ENCODE measurements around the gene IRX5. TPM values are rescaled to one million over a fixed set of nuclear protein-coding genes. Genes with fewer than 3 reads are reported as not detected.

Gene IRX5
- 0.12 TPM in 1 of 2 replicates, not detected in the other for total RNA-seq

DNA sequence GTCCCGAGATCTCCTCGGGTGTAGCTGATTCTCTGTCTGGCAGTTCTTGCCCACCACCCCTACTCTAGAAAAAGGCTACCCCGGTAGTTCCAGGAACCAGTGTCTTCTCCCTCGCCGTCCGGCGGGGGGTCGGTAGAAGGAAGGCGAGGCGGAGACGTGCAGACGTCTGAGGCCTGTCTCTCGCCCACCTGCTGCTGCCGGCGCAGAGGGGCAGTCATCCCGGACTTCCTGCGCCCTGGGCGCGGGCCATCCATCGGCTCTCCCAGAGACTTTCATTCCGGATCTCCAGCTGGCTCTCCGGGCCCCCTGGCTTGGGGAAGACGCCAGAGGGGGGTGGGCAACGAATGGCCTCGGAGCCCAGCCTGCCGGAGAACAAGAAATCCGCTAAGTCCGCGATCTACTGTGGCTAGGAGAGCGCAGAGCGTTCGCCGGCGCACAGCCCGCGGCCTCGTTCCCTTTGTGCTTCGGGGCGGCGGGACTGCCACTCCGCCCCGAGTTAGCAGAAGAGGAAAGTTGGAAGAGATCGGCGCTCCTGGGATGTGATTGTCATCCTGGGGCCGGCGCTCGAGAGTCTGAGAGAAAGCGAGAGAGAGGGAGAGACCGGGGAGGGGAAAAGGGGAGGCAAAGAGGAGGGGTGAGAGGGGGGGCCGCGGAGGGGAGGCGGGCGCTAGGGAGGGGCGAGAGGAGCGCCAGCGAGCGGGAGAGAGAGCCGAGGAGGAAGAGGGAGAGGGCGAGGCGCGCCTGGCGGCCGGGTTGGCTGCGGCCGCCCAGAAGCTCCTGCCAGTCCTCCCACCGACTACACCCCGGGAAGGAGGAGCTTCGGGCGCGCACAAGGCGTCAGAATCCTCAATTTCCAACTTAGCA, at the start of gene IRX5:
TSS of gene IRX5 (plus strand) at position 861 of the 864 bp plus-strand sequence. CDS start 334 bp downstream, outside the sequence.
- peak within 1 kb of the TSS; percentile 91 for H3K27ac Mint-ChIP-seq
- intact Hi-C loops (cut with micrococcal nuclease), result loop anchor here (2.0 to 10.0 kb wide), 2 partner anchors 495 to 643 kb away; partner anchors contain the start of gene IRX3
- peaks cover 70% of the 10 kb centered on the region for H3K27me3 Mint-ChIP-seq
- H3K4me3 Mint-ChIP-seq, result peak within 1 kb of the TSS; percentile 87
- peak; percentile 80 for DNase-seq
- H3K4me1 Mint-ChIP-seq, result peaks cover 31% of the 10 kb centered on the region
- H3K9me3 Mint-ChIP-seq, result peaks cover 9% of the 10 kb centered on the region
- H3K36me3 Mint-ChIP-seq (ENCODE audit: low read depth), result peaks cover 19% of the 10 kb centered on the region

DNA sequence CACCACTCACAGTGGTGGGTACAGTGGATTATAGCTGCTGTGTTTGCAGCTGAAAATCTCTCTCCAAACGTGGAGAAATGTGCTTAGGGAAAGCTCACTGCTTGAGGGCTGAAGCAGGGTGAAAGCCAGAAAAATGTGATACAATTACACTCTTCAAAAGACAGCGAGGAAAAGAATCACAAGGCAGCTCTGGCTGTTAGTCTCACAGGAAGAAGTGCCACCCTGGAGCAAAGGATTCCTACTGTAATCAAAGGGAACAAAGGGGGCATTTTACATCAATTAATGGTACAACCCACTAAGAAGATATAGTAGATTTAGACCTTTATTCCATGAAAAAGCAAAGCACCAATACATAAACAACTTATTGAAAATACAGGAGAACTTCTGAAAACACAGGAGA, 48.1 kb upstream of the IRX5 start:
- H3K9me3 Mint-ChIP-seq, result no peaks in the 10 kb centered on the region
- no peaks in the 10 kb centered on the region for H3K4me1 Mint-ChIP-seq
- no peak overlapping the region for H3K27ac Mint-ChIP-seq
- H3K36me3 Mint-ChIP-seq (ENCODE audit: low read depth), result no peaks in the 10 kb centered on the region
- no peak overlapping the region for H3K4me3 Mint-ChIP-seq
- DNase-seq, result no peak
- intact Hi-C loops (cut with micrococcal nuclease), result no loop called here
- H3K27me3 Mint-ChIP-seq, result no peaks in the 10 kb centered on the region

DNA sequence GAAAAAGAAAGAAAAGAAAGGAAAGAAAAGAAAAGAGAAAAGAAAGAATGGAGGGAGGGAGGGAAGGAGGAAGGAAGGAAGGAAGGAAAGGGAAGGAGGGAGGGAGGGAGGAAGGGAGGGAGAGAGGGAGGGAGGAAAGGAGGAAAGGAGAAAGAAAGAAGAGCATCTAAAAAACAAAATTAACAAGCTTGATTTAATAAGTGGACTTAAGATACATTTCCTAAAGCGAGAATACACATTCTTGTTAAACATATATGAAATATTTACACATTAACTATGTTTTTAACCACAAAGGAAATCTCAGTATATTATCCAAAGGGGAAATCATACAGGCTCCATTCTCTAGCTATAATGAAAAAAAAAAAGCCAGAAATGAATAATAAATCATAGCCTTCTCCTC, 47.3 kb upstream of the IRX5 start:
- no peak for DNase-seq
- Mint-ChIP-seq H3K4me1 (no peaks in the 10 kb centered on the region), H3K27ac (no peak overlapping the region), H3K36me3 (ENCODE audit: low read depth) (no peaks in the 10 kb centered on the region), H3K27me3 (no peaks in the 10 kb centered on the region), H3K9me3 (no peaks in the 10 kb centered on the region), H3K4me3 (no peak overlapping the region)
- intact Hi-C loops (cut with micrococcal nuclease), result no loop called here

DNA sequence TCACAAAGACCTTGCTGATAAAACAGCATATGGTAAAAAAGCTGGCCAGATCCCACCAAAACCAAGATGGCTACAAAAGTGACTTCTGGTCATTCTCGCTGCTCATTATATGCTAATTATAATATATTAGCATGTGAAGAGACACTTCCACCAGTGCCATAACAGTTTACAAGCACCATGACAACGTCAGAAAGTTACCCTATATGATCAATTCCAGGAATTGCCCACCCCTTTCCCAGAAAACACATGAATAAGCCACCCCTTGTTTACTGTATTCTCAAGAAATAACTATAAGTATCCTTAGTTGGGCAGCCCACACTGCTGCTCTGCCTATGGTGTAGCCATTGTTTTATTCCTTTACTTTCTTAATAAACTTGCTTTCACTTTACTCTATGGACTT, 44.6 kb upstream of the IRX5 start:
- intact Hi-C loops (cut with micrococcal nuclease), result no loop called here
- Mint-ChIP-seq H3K4me1 (no peaks in the 10 kb centered on the region), H3K9me3 (no peaks in the 10 kb centered on the region), H3K4me3 (no peak overlapping the region), H3K36me3 (ENCODE audit: low read depth) (no peaks in the 10 kb centered on the region), H3K27me3 (no peaks in the 10 kb centered on the region), H3K27ac (no peak overlapping the region)
- no peak for DNase-seq

DNA sequence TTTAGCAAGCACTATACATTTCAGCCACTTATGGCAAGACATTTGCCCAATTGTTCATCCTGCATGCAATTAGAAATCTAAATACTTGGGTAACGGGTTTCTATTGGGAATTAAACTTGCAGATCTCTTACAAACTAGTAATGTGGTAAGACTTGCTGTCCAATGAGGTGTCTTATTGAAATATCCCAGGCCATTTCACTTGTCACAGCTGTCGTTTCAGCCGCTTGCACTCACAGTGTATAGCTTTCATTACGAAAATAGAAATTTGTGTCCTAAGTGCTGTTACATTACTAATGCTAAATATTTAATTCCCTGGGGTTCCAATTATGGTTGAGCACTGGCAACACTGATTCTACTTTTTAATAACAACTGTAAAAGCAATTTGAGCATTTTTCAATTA, 40.3 kb upstream of the IRX5 start:
- no peak overlapping the region for H3K27ac Mint-ChIP-seq
- H3K4me3 Mint-ChIP-seq, result no peak overlapping the region
- no peaks in the 10 kb centered on the region for H3K36me3 Mint-ChIP-seq (ENCODE audit: low read depth)
- DNase-seq, result no peak
- H3K27me3 Mint-ChIP-seq, result no peaks in the 10 kb centered on the region
- H3K9me3 Mint-ChIP-seq, result no peaks in the 10 kb centered on the region
- intact Hi-C loops (cut with micrococcal nuclease), result no loop called here
- H3K4me1 Mint-ChIP-seq, result no peaks in the 10 kb centered on the region

DNA sequence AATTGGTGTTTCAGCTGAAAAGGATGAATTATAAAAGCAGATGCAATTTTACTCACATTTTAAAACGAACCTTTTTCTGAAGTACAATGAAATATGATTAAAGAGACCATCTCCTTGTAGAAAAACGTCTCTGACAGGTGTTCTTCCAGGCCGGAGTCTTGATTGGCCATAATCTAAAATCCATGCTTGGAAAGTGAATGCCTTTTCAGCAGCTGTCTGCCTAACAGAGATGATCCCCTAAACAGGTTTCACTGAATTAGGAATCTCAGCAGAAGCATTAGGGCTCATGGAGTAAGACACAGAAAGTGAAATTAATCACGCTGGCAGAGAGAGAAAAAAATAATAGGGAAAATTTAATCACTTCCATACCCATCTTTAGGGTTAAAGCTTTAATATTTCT, 39.3 kb upstream of the IRX5 start:
- Mint-ChIP-seq H3K27ac (no peak overlapping the region), H3K9me3 (no peaks in the 10 kb centered on the region), H3K4me1 (no peaks in the 10 kb centered on the region), H3K36me3 (ENCODE audit: low read depth) (no peaks in the 10 kb centered on the region), H3K4me3 (no peak overlapping the region), H3K27me3 (no peaks in the 10 kb centered on the region)
- intact Hi-C loops (cut with micrococcal nuclease), result no loop called here
- DNase-seq, result no peak

DNA sequence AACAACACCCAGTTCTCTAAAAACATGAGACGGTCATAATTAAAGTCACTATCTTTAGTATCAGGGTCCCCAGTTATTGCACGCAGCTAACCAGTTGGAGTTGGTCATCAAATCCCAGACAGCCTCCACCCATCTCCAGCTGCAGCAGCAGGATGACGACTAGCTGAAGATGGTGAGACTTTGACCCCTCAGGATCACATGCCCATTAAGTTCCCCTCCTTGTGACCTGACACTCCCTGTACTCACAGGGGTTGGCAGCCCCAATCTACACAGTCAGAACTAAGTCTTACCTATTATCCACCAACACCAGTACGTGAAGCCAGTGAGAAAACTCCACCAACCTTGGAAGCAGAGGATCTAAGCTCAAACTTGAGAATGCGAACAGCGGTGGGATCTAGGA, 37.7 kb upstream of the IRX5 start:
- H3K27ac Mint-ChIP-seq, result no peak overlapping the region
- no peaks in the 10 kb centered on the region for H3K4me1 Mint-ChIP-seq
- intact Hi-C loops (cut with micrococcal nuclease), result no loop called here
- no peak overlapping the region for H3K4me3 Mint-ChIP-seq
- H3K36me3 Mint-ChIP-seq (ENCODE audit: low read depth), result no peaks in the 10 kb centered on the region
- H3K9me3 Mint-ChIP-seq, result no peaks in the 10 kb centered on the region
- DNase-seq, result no peak
- H3K27me3 Mint-ChIP-seq, result no peaks in the 10 kb centered on the region

DNA sequence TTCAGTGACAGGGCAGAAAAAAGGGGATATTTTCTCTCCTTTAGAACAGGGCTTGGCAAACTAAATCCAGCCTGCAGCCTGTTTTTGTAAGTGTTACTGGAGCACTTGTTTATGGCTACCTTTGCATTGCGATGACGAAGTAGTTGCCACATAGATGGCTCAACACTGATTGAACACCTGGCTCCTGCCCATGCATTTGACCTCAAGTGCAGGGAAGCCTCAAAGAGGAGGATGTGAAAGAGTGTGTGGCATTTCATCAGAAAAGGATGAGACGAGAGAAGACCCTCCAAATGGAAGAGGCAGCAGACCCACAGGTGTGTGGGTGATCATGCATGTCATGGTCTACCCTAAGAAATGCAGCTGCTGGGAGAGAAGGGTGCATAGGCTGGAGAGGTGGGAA, 32.7 kb upstream of the IRX5 start:
- no peaks in the 10 kb centered on the region for H3K9me3 Mint-ChIP-seq
- no peaks in the 10 kb centered on the region for H3K36me3 Mint-ChIP-seq (ENCODE audit: low read depth)
- intact Hi-C loops (cut with micrococcal nuclease), result no loop called here
- no peak overlapping the region for H3K4me3 Mint-ChIP-seq
- no peak overlapping the region for H3K27ac Mint-ChIP-seq
- DNase-seq, result no peak
- H3K4me1 Mint-ChIP-seq, result no peaks in the 10 kb centered on the region
- H3K27me3 Mint-ChIP-seq, result no peaks in the 10 kb centered on the region

DNA sequence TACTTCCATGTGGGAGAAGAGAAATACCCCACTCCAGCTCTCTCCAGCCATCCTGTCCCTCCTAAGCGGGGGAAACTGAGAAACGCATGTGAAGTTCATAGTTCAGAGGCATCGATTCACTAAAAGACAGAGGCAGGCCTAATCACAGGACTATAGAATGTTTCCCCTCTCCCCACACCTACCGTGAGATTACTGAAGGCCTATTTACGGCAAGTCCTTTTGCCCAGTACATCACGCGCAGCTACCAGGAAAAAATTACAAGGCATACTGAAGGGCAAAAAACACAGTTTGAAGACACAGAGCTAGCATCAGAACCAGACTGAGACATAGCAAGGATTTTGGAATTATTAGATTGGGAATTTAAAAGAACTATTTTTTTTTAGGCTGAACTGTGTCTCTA, 29.1 kb upstream of the IRX5 start:
- intact Hi-C loops (cut with micrococcal nuclease), result no loop called here
- H3K27me3 Mint-ChIP-seq, result no peaks in the 10 kb centered on the region
- H3K4me1 Mint-ChIP-seq, result no peaks in the 10 kb centered on the region
- H3K27ac Mint-ChIP-seq, result no peak overlapping the region
- no peak for DNase-seq
- H3K9me3 Mint-ChIP-seq, result peaks cover 3% of the 10 kb centered on the region
- no peaks in the 10 kb centered on the region for H3K36me3 Mint-ChIP-seq (ENCODE audit: low read depth)
- H3K4me3 Mint-ChIP-seq, result no peak overlapping the region

DNA sequence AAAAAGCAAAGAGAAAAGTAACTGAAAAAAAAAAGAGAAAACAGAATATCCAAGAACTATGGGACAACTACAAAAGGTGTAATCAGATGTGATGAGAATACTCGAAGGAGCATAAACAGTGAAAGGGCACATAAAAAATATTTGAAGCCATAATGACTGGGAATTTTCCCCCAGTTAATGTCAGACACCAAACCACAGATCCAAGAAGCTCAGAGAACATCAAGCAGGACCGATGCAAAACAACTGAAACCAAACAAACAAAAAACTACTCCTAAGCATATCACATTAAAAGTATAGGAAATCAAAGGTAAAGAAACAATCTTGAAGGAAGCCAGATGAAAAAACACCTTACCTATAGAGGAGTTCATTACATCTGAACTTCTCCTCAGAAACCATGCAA, 27.6 kb upstream of the IRX5 start:
- Mint-ChIP-seq H3K4me1 (no peaks in the 10 kb centered on the region), H3K9me3 (peaks cover 3% of the 10 kb centered on the region), H3K4me3 (no peak overlapping the region), H3K36me3 (ENCODE audit: low read depth) (no peaks in the 10 kb centered on the region), H3K27ac (no peak overlapping the region), H3K27me3 (no peaks in the 10 kb centered on the region)
- intact Hi-C loops (cut with micrococcal nuclease), result no loop called here
- DNase-seq, result no peak

DNA sequence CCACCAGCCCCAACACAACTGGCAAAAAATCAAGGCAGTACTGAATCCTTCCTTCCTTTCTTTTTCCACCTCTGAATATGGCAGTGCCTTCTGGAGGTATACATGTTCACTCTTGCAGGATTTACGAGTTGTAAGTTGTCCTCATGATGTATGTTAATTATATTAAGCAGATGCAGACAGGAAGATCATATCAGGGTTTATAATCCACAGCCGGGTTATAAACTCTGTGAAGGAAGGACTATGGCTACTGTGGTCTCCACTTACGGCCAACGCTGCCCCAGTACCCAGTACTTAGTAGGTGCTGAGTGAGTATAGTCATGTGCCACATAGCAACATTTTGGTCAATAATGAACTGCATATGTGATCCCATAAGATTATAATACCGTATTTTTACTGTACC, 19.6 kb upstream of the IRX5 start:
- Mint-ChIP-seq H3K4me1 (no peaks in the 10 kb centered on the region), H3K9me3 (no peaks in the 10 kb centered on the region), H3K36me3 (ENCODE audit: low read depth) (no peaks in the 10 kb centered on the region), H3K4me3 (no peak overlapping the region), H3K27ac (no peak overlapping the region), H3K27me3 (no peaks in the 10 kb centered on the region)
- DNase-seq, result no peak
- intact Hi-C loops (cut with micrococcal nuclease), result no loop called here

DNA sequence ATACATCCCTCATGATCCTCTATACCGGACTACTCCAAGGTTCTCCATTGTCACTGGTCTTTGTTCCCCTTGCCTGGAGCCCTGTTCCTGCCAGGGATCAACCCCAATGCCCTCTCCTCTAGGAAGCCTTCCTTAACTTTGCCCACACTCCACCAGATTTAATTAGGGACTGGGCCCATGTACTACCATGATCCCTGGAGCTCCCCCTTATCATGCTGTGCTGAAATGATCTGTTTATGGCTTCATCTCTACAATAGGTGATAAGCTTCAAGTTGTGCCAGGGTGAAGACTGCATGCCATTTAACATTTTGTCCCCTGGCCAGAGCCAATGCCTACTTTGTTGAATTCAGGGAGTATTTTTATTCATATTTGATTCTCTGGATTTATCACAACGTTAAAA, 17.9 kb upstream of the IRX5 start:
- Mint-ChIP-seq H3K9me3 (no peaks in the 10 kb centered on the region), H3K4me1 (no peaks in the 10 kb centered on the region), H3K4me3 (no peak overlapping the region), H3K27me3 (peaks cover 1% of the 10 kb centered on the region), H3K36me3 (ENCODE audit: low read depth) (no peaks in the 10 kb centered on the region), H3K27ac (no peak overlapping the region)
- intact Hi-C loops (cut with micrococcal nuclease), result no loop called here
- no peak for DNase-seq

DNA sequence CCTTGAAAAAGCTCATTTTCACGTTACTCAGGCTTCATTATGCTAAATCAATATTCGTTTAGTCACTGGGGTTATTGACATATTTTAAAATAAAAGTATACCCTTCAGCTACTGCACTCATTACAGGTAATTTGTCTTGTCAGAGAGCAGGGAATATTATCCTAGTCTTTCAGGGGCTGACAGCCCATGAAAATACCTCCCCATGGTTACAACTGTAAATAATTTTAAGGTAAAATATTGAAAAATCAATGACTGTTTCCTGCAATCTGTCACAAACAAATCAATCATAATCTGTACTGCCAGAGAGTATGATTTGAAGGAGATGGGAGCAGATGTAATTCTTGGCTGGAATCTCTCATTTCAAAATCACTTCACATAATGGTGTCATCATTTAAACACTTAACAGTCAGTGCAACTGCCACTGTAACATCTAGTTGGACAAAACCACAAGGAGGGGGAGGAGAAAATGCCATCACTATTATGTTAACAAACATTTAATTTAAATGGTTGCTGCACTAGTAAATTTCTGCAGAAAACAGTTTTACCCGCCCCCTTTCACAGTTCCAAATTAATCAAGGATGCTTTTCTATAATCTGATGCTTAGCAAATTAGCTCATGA, 9.3 kb upstream of the IRX5 start:
- Mint-ChIP-seq H3K4me1 (no peaks in the 10 kb centered on the region), H3K36me3 (ENCODE audit: low read depth) (peaks cover 2% of the 10 kb centered on the region)

DNA sequence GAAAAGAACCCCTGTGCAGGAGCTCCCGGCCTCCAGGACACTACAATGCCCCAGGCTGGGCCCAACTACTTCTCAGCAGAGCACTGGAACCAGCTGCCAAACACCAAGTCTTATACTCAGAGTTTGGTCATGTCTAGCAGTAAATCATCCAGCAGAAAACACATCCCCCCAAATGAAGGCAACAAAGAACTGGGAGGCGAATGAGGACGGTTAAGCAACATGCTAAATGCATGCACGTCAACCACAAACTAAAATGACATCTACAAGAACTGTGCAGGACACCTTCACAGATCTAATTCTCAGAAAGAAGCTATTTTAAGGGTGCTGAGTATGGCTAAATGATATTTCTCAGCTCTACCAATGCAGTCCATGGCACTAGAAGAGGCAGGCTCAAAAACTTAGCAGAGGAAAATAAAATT, 7.6 kb upstream of the IRX5 start:
- H3K27ac Mint-ChIP-seq, result no peak overlapping the region
- peaks cover 44% of the 10 kb centered on the region for H3K27me3 Mint-ChIP-seq
- H3K36me3 Mint-ChIP-seq (ENCODE audit: low read depth), result peaks cover 4% of the 10 kb centered on the region
- peaks cover 7% of the 10 kb centered on the region for H3K4me1 Mint-ChIP-seq
- no peak overlapping the region for H3K4me3 Mint-ChIP-seq
- DNase-seq, result no peak
- no peaks in the 10 kb centered on the region for H3K9me3 Mint-ChIP-seq
- intact Hi-C loops (cut with micrococcal nuclease), result loop anchor here (10.0 kb wide), 3 partner anchors 968 to 1388 kb away; partner anchors contain the start of gene GNAO1

More for the DNA sequence above, 9.3 kb upstream of the IRX5 start:
- intact Hi-C loops (cut with micrococcal nuclease), result loop anchor here (10.0 kb wide), 3 partner anchors 967 to 1387 kb away; partner anchors contain the start of gene GNAO1
- Mint-ChIP-seq H3K4me3 (no peak overlapping the region), H3K9me3 (no peaks in the 10 kb centered on the region), H3K27ac (no peak overlapping the region), H3K27me3 (peaks cover 30% of the 10 kb centered on the region)
- no peak for DNase-seq

Measured in activated CD4-positive, alpha-beta T cell treated with anti-CD3 and anti-CD28 coated beads, Interleukin-2, amount 10 ng/mL, durations not matched to agents 24 days and 14 days (primary cell).